Activated CD8-positive, alpha-beta memory T cell treated with anti-CD3 and anti-CD28 coated beads for 36 hours (primary cell): ENCODE measurements around the gene DNAH1. TPM values are rescaled to one million over a fixed set of nuclear protein-coding genes. Genes with fewer than 3 reads are reported as not detected.
"Not testable (repeated sequence)": the region's sequence is repeated elsewhere in the genome, so short reads cannot be mapped to it uniquely, and the experiment has no call there.

Experiments used
- CTCF ChIA-PET: fragments of 350-600 bp; sonication (Branson Sonifier 250); formaldehyde crosslinking; loops from one replicate; lab custom pipeline; 2021; ENCODE audit warnings: antibody characterized with exemption; lab: Charles Lee
- POLR2A ChIA-PET: fragments of 350-600 bp; sonication (Branson Sonifier 250); formaldehyde crosslinking; loops from one replicate; lab custom pipeline; 2021; ENCODE audit warnings: antibody characterized with exemption; lab: Charles Lee
- total RNA-seq, 2 experiments: library from RNA; stranded (reverse); gene quantifications; one replicate each; pipeline ENCODE4 v1.2.3, GENCODE V29; 2021

Gene DNAH1
- total RNA-seq, 2 experiments from 2014 or later = 4.4 to 4.5 TPM

DNA sequence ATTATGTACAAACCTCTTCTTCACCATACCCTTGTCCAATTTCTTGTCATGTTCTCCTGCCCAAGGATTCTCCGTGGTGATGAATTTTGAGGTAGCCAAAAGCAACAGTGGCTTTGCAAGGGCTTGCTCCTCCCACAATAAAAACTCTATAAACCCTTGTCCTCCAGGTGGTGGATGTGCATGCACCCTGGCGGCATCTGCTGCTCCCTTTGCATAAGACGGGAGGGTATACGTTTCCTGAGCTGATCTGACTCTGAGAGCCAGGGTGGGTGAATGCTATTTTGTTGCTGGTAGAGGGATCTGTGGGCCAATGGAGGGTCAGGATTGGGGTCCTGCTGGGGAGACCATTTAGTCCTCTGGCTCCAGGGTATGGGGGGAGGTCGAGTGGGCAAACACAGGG lies 5.4 kb downstream of the DNAH1 start:
- POLR2A ChIA-PET = no interaction called here
- CTCF ChIA-PET = no interaction called here

DNA sequence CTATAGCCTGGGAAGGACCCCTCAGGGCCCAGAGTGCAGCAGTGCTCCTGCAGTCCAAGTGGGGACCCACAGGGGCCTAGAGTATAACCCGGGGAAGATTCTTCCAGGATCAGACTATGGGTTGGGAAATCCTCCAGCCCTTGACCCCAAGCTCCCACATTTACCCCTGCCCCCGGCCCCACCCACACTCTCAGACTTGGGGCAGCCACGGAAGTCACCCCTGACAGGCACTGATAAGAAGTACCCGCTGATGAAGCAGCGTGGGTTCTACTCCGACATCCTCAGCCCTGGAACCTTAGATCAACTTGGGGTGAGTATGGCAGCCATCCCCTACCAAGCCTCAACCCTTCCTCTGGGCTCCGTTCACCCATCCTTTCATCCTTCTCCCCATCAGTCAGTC lies 6.3 kb downstream of the DNAH1 start:
- CTCF ChIA-PET = no interaction called here
- POLR2A ChIA-PET = no interaction called here

DNA sequence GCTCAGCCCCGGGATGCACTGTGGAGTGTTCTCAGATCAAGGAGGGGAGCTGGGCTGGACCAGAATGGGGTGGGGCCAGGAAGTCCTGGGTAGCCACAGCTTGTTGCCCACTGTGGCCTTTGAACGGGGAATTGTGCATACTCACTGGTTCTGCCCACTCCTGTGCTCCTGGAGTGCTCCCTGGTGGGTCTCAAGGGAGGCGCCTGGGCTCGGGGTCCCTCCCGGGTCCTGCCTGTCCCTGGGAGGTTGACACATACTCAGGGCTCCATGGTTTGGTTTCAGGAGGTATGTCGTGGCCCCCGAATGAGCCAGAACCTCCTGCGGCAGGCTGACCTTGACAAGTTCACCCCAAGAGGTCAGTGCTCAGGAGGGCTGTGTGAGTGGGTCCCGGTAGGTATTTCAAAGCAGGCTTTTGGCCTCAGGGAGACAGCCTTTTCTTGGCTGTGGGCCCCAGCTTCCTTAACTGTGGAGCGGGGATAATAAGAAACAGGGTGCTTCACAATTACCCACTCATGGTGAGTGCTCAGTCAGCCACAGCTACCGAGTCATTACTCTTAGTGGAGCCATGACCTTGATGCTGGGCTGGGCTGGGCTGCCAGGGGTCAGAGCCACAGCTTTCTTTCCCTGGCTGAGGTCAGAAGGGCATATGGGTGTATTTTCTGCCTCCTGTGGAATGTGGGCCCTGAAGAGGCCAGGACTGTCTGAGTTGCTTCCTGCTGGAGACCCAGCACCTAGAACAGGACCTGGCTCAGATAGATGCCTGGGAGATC lies 7.6 kb downstream of the DNAH1 start:
- CTCF ChIA-PET = interaction anchor here (0.6 kb wide), 1 partner anchor 213 kb away, joined by 7 read pairs; no protein-coding TSS in a partner anchor

DNA sequence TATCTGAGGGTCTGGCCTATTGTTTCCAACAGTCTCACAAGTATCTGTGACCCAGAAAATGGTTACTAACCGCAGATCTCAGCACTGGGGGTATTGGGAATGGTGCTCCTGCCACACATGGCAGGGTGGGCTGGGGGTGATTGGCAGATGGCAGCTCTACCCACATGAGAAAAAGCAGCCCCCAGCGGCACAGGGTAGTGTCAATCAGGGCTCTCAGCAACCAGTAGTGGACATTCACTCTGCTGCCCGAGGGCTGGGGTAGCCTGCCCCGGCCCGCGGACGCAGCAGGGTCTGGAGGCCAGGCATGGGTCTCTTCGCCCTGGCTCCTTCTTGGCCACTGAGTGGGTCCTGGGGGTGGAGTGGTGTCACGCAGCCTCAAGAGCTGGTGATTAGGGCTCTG lies 8.6 kb downstream of the DNAH1 start:
- ChIA-PET POLR2A (no interaction called here), CTCF (no interaction called here)

More for the DNA sequence above, 7.6 kb downstream of the DNAH1 start:
- POLR2A ChIA-PET = no interaction called here

DNA sequence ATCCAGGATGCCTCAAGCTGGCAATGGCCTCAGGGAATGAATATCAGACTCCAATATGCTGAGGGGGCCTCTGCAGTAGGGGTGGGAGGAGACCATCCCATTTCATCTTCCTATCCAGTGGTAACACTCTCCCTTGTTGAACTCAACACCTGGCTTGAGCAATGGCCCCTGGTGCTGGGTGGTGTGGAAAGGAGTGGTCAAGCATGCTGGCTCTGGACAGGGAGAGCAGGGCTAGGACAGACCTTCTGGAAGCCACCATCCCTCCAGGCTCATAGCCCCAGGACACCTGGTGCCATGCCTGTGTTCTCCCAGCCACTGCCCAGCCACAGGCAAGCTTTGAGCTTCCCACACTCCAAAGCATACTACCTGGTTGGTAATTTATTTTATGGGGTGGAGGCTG lies 9.6 kb downstream of the DNAH1 start:
- ChIA-PET CTCF (no interaction called here), POLR2A (no interaction called here)

DNA sequence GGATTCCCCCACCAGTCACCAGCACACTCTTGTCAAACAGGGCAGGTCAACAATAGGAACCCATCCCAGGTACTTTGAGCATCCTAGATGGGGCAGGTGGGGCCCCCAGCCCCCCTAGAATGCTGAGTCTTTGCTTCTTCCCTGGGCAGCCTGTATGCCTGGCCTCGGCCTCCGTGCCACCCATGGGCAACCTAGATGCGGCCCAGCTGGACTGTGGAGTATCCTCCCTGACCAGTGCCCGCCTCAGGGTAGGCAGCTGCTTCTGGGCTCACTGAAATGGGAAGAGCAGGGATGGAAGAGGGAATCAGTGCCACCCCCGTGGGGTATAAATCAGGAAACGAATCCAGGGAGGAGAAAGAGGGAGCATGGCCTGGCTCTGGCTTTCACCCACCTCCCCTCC lies 10.9 kb downstream of the DNAH1 start:
- ChIA-PET CTCF (no interaction called here), POLR2A (no interaction called here)

DNA sequence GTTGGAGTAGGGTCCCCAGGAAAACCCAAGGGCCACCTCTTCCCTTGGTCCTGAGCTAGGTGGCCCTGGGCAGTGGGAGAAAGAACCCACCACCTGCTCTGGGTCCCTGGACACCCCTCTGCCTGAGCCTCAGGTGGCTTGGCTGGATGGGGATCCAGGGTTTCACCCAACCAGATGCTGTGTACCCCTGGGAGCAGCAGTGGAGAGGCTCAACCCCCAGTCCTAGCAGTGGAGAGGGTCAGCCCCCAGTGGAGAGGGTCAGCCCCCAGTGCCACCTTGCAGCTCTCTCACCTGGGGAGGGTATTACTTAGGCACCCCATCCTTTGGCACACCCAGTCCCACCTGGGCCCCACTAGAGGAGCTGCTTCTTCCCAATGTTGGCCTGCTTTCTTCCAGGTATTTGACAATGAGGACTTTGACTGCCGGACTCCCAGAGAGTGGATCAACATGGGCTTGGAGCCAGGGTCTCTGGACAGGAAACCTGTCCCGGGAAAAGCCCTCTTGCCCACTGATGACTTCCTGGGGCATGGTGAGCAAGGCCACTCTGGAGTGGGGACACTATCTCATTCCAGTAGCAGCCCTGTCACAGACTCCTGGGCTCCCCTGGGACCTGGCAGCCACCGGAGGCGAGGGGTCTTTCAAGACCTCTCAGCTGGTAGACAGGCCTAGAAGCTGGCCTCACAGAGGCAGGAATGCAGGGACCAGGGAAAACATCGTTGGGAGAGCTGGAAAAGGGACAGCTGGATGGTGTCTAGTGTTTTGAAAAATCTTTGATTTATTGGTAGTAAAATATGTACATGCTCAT lies 11.6 kb downstream of the DNAH1 start:
- CTCF ChIA-PET = no interaction called here
- POLR2A ChIA-PET = no interaction called here

DNA sequence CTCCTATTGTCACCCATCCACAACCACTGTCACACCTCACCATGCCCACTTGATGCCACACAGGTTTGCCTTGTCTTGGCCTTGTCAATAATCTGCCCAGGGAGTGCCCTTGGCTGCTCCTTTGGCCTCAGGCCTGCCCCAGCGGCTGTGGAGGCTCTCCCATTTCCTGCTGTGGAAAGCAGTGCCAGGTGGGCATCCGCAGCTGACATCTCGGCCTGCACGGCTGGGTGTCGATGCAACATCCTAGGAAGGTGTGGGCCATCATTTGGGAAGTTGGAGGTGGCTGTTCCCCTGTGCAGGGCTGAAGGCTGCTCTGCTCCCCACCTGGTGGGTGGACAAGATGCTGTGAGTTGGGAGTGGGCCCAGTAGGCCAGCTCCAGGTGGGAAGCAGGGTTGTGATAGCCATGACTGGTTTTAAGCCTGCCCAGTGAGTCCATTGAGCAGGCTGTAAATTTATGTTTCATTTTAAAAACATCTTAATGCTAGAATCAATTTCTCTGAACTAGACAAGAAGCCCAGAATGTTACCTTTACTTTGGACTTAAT lies 12.5 kb downstream of the DNAH1 start:
- ChIA-PET CTCF (interaction anchor here (1.7 kb wide), 1 partner anchor 11 kb away, joined by 7 read pairs; no protein-coding TSS in a partner anchor), POLR2A (no interaction called here)

DNA sequence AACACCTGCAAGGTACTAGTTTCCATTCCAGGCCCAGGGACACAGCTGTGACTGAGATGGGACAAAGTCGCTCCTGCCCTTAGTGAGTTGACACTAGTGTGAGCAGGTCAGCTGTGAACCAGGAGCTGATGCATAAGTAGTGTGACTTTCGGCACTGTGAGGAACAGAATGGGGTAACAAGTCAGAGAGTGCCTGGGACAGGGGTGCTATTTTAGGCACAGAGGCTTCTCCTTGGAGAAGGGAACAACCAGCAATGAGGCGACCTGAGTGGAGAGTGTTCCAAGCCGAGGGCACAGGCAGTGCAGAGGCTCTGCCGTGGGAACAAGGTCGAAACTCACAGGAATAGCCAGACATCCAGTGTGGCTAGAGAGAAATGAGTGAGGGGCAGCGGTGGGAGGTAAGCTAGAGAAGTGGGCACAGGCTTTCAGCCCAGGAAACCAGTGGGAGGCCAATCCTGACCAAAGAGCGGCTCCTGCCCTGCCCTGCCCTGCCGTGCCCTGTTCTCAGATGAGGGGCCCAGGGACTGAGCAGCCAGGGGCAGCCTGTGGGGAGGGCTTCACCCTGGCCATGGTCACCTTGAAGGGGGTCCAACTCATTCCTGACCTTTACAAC lies 14.2 kb downstream of the DNAH1 start:
- ChIA-PET CTCF (interaction anchor here (0.6 to 2.2 kb wide), 4 partner anchors 9 to 237 kb away, joined by 3 to 8 read pairs (median 6); no protein-coding TSS in a partner anchor), POLR2A (no interaction called here)

DNA sequence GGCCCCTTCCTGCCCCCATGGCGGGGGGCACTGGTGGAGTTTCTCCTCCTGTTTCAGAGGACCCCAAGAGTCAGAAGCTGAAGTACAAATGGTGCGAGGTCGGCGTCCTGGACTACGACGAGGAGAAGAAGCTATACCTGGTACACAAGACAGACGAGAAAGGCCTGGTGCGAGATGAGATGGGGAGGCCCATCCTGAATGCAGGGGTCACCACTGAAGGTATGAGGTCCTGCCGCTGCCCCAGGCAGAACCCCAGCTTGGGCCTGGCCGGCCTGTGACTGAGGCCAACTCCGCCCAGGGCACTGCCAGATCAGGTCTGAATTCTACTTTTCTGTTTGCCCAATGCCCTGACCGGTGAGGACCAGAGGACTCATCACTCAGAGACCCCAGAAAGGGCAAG lies 15.0 kb downstream of the DNAH1 start:
- ChIA-PET POLR2A (no interaction called here), CTCF (interaction anchor here (1.5 to 2.2 kb wide), 2 partner anchors 40 to 111 kb away, joined by 5 to 8 read pairs; no protein-coding TSS in a partner anchor)

DNA sequence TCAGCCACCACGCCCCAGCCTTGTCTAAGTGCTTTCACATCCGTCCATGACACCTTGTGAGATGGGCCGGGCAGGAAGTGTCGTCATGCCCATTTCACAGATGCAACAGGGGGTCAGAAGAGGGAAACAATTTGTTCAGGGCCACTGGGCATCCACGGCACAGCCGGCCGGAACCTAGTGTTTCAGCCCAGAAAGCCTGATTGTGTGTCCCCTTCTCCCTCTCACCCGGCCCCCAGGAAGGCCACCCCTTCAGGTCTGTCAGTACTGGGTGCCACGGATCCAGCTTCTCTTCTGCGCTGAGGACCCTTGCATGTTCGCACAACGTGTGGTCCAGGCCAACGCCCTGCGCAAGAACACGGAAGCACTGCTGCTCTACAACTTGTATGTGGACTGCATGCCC lies 15.8 kb downstream of the DNAH1 start:
- POLR2A ChIA-PET = no interaction called here
- CTCF ChIA-PET = interaction anchor here (0.7 to 1.5 kb wide), 3 partner anchors 41 to 112 kb away, joined by 3 to 5 read pairs (median 4); no protein-coding TSS in a partner anchor

DNA sequence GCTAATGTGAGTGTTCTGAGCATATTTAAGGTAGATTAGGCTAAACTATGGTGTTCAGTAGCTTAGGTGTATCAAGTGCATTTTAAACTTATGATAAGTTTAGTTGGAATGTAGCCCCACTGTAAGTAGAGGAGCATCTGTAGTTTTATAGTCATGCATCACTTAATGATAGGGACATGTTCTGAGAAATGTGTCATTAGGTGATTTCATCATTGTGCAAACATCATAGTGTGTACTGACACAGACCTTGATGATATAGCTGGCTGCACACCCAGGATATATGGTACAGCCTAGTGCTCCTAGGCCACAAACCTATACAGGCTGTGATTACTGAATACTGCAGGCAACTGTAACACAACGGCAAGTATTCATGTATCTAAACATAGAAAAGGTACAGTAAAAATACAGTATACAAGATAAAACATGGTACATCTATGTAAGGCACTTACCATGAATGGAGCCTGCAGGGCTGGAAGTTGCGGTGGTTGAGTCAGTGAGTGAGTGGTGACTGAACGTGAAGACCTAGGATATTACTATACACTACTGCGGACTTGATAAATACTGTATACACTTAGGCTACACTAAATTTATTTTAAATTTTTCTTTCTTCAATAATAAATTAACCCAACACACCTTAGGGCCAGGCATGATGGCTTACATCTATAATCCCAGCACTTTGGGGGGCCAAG lies 17.9 kb downstream of the DNAH1 start:
- ChIA-PET POLR2A (interaction anchor here (0.5 kb wide), 1 partner anchor 99 kb away, joined by 3 read pairs; no protein-coding TSS in a partner anchor), CTCF (no interaction called here)

DNA sequence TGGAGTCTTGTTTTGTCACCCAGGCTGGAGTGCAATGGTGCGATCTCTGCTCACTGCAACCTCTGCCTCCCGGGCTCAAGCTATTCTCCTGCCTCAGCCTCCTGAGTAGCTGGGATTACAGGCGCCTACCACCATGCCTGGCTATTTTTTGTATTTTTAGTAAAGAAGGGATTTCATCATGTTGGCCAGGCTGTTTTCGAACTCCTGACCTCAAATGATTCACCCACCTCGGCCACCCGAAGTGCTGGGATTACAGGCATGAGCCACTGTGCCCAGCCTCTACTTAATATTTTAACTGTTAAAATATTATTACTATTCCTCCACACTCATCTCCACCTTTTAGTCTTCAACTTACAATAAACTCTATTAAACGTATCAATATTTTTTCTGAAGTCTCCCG lies 22.0 kb downstream of the DNAH1 start:
- POLR2A ChIA-PET = not testable (repeated sequence)
- CTCF ChIA-PET = interaction anchor here (0.6 to 3.0 kb wide), 8 partner anchors 48 to 449 kb away, joined by 3 to 40 read pairs (median 7); partner anchors contain the start of genes GLYCTK and TWF2

DNA sequence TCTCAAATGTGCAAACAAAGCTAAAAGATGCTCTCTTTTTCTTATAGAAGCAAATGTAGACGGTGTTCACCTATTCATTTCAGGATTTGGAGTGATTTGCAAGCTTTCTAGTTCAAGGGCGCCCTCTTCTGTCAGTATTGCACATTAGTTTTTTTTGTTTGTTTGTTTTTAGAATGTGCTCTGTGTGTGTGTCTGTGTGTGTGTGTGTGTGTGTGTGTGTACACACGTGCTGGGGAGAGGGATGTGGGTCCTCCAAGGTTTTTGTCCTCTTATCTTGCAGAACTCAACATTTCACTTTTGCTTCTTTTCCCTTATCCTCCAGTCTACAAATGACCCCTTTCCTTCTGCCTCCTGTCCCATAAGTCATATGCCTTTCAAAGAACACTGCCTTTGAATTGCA lies 23.5 kb downstream of the DNAH1 start:
- ChIA-PET POLR2A (interaction anchor here (1.1 kb wide), 1 partner anchor 52 kb away, joined by 4 read pairs; the partner anchor contains the start of gene GLYCTK), CTCF (interaction anchor here (0.7 to 3.0 kb wide), 28 partner anchors 10 to 127 kb away, joined by 3 to 40 read pairs (median 5); partner anchors contain the start of genes GLYCTK, TLR9 and TWF2)

DNA sequence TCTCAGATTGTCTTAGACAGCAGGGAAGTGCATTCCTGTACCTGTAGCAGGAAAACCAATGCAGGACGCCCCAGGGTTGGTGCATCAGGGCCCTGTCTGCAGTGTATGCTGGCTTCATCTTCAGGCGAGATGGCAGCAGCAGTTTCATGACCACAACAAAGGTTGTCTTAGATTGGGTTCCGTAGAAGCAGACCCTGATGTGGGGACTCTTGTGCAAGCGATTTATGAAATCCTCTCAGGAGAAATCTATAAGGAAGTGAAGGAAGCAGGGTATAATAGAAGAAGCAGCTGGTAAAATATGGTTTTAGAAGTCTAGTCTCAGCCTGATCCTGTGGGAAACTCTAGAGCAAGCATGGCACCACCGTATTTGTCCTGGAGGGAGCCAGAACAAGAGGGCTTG lies 25.0 kb downstream of the DNAH1 start:
- ChIA-PET CTCF (interaction anchor here (0.7 to 3.5 kb wide), 6 partner anchors 28 to 940 kb away, joined by 3 to 18 read pairs (median 4); no protein-coding TSS in a partner anchor), POLR2A (no interaction called here)

DNA sequence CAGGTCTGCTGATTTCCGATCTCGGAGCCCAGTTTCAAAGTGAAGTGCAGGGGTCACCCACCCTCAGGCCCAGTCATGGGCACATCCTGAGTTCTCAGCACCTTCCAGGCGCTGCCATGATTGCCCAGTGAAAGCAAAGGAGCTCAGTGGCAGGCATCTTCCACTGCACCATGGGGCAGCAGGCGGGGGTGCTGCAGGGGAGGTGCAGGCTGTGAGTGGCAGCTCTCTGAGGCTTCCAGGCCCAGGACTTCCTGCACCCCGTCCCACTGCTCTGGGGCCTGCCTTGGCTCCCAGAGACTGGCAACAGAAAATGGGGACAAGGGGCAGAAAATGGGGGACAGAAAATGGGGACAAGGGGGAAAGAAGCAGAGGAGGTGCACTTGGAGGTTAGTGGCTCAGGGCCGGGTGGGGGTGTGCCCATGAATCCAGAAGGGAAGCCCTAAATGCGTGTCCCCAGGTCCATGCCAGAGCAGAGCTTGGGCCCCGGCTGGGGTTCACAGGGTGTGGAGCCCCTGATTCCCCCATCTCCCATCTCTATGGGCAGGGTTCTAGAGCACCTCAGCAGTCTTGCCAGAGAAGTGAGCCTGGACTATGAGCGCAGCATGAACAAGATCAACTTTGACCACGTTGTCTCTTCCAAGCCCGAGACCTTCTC lies 28.0 kb downstream of the DNAH1 start:
- ChIA-PET CTCF (interaction anchor here (3.5 kb wide), 1 partner anchor 123 kb away, joined by 18 read pairs; no protein-coding TSS in a partner anchor), POLR2A (no interaction called here)

DNA sequence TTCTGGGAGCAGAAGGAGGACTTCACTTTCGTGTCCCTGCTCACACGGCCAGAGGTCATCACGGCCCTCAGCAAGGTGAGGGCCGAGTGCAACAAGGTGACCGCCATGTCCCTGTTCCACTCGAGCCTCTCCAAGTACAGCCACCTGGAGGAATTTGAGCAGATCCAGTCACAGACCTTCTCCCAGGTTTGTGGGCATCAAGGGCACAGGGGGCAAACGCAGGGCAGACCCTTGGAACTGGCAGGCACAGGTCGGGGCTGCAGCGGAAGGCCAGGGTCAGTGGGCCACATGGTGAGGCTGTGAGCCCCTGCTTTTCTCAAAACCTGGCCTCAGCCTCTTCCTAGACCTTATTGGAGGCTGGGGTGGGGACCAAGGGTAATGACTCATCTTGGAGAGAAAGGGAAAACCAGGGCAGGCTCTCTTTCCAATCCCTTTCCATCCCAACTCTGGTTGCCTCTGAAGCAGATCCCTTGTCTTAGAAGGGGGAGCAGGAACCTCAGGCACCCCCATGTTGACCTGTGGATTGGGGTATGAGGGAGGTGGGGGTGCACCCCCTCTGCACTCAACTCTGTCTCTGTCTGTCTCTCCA lies 29.5 kb downstream of the DNAH1 start:
- POLR2A ChIA-PET = no interaction called here
- CTCF ChIA-PET = no interaction called here
